COR-L47 (cell line): ENCODE measurements around the gene KNOP1.

Experiments
- DNase-seq: peaks from one replicate; lab custom pipeline; 2025; lab: John Stamatoyannopoulos, UW

KNOP1 gene

GRCh38 chr16:19707569-19708295, 10.3 kb downstream of the KNOP1 start:
- no peak for DNase-seq

DNA sequence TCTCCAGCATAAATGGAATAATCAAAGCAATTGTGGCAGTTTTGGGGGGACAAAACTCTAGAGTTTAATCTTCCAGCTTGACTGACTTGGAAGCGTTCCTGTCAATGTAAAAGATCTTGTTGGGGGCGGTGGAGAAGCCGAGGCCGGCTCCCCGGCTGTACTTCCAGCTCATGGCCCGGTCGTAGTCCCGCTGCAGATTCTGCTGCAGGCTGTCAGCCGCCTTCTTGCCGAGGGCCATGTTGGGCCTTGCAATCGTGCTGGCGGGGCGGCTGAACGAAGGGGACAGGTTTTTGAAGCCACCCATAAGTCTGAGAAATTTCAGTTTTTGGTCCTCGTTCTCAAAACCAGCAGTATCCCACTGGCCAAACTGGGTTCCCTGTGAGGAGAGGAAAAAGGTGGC, 11.2 kb downstream of the KNOP1 start:
- no peak for DNase-seq

DNA sequence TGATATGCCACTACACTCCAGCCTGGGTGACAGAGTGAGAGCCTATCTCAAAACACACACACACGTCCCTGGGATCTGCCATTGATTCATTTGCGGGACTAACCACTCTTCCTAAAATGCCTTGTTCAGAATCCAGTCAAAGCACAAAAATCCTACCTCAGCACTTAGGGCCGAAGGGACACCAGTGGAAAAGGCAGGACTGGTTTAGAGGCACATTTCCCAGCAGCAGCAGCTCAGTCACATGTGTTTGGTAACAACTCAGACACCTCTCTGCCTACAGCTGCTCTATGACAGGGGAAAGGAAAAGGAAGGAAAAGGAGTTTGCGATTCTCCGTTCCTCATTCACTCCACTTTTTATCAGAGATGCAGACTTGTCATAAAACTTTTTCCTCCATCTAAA, 12.2 kb downstream of the KNOP1 start:
- no peak for DNase-seq

DNA sequence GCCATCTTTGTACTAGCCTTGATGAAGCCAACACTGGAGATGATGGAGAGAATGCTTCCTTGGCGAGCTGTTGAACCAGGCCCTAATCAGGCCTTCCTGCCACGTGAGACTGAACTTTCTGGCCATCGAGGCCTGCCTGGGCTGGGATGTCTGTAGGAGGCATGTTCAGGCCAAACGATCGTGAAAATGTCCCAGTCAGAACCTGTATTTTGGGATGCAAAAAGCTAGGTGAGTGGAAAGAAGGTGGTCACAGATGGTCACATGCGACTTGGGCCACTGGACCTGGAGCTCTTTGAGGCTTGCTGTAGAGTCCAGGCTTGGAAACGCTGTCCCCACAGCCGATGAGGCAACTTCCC, 12.9 kb downstream of the KNOP1 start:
- no peak for DNase-seq

DNA sequence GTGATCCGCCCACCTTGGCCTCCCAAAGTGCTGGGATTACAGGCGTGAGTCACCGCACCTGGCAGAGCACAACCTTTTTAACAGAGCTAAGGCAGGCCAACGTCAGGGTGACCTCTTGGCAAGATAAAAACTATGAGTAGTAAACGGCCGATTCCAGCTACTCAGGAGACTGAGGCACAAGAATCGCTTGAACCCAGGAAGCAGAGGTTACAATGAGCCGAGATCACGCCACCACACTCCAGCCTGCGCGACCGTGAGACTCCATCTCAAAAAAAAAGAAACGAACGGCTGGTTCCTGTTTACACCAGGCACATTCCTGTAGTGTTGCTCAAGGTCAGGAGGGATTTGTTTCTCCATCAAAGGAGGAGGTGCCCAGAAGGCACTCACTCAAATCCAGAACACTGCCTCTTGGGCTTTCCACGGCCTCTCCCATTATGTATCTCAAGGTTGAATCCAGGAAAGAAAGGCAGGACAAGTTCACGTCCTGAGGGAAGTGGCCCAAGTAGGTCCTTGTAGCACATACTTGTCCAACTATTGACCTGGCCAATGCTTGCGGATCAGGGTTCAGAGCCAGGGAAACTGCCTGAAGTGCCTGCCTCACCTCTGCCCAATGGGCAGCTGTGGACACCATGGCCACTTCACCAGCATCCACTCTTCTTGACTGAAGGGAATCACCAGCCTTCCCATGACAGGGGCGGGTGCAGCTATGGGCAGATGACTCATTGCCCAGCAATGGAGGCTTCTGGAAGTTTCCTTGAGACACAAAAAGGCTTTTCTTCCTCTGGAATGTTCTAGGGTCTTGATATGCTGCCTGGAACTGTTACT, 13.5 kb downstream of the KNOP1 start:
- no peak for DNase-seq

GRCh38 chr16:19703172-19703889, 14.7 kb downstream of the KNOP1 start:
- DNase-seq: no peak

- DNase-seq: no peak
Observed at GRCh38 chr16:19701091-19701490, 16.9 kb downstream of the KNOP1 start.

GRCh38 chr16:19700319-19700781, 17.7 kb downstream of the KNOP1 start:
- peak; percentile 62 for DNase-seq

DNA sequence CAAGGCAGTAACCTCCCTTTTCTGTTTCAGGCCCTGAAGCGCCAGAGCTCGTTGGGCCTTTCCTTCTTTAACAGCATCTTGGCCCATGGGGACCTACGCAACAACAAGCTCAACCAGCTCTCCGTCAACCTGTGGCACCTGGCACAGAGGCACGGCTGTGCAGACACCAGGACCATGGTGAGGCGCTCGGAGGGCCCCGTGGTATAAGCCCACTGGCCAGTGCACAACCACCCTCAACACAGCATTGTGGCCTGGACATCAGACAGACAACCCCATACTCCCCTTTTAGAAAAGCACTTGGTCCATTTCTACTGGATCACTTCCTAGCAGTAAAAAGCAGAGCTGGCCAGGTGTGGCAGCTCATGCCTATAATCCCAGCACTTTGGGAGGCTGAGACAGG, 18.6 kb downstream of the KNOP1 start:
- DNase-seq: no peak

- no peak for DNase-seq
Observed at GRCh38 chr16:19698480-19699465, 19.3 kb downstream of the KNOP1 start.

- no peak for DNase-seq
Observed at GRCh38 chr16:19697756-19698318, 20.2 kb downstream of the KNOP1 start.

DNA sequence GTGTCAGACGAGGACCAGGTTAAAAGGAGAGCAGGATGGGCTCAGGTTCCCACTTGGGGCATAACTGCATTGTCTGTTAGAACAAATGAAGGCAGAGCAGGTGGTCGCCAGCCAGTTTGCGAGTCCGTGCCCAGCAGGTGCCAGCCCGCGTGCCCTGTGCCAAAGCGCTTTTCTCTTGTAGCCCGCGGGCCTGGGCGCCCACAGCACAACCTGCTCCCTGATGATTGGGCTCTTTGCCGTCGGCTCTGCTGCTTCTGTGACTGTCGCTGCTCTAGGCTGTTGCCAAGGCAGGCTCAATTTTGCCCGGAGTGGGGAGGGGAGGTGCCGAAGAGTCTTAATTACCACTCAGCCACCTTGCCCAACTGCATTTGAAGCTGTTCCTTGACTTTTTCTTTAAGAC, 21.1 kb downstream of the KNOP1 start:
- peak; percentile 84 for DNase-seq

GRCh38 chr16:19696328-19696727, 21.7 kb downstream of the KNOP1 start:
- peak; percentile 94 for DNase-seq

GRCh38 chr16:19694989-19695388, 23.0 kb downstream of the KNOP1 start:
- no peak for DNase-seq

DNA sequence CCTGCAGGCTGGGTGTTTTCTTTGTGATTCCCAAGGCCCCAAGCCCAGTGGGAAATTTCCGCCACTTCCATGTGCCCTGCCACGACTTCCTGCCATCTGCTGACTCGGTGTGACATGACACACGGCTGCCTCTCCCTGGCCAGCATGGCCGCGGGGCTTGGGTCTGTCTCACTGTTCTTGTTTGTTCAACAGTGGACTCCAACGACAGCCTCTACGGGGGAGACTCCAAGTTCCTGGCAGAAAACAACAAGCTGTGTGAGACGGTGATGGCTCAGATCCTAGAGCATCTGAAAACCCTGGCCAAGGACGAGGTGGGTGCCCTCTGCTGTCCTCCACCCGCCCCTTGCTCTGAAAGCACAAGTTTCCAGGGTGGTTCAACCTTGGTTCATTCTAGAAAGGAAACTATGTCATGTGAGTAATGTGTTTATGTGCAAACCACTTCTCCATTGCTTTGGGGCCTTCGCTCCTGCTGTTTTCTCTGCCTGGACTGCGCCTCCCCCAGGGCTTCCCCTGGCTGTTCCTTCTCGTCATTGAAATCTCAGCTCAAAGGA, 26.8 kb downstream of the KNOP1 start:
- no peak for DNase-seq

DNA sequence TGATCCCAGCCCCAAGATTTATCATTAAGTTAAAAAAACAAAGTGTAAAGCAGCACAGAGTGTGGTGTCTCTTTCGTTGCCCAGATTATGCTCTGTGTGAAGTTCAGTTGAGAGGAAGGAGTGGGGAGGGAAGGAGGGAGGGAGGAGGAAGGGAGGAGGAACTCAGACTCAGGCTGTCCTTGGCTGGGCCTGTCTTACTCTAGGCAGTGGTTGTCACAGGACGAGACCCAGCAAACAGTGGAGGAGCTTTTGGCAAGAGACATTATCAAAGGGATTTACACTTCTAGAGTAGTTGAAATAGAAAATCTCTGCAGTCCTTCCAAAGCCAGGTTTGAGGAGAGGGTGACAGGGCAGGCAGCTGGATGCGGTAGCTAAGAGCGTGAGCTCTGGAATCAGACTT, 27.8 kb downstream of the KNOP1 start:
- DNase-seq: no peak

GRCh38 chr16:19689342-19689741, 28.7 kb downstream of the KNOP1 start:
- no peak for DNase-seq

DNA sequence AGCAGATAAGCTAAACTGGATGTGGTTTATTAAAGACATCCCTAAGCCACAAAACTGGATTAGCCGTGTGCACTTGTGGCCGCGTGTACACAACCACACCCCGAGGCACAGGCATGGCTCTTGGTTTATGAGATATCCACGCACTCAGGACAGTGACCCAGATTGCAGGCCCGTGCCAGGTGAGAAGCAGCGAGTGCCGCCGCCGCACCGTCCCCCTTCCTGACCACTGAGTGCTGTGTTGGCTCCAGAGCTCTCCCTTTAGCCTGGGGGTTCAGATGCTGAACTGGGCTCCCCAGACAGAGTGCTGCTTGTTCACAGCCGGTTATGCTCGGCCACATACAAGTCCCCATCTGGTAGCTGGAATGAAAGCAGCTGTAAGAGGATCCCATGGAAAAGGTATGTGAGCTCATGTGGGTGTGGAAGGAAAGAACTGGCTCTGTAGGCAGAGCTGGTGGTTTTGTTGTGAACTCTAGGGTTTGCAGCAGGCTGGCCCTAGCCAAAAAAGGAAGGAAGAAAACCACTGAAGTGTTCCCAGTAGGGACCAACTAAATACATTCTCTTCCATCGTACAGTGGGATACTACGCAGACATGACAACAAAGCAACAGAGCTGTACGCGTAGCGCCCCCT, 29.5 kb downstream of the KNOP1 start:
- DNase-seq: no peak

DNA sequence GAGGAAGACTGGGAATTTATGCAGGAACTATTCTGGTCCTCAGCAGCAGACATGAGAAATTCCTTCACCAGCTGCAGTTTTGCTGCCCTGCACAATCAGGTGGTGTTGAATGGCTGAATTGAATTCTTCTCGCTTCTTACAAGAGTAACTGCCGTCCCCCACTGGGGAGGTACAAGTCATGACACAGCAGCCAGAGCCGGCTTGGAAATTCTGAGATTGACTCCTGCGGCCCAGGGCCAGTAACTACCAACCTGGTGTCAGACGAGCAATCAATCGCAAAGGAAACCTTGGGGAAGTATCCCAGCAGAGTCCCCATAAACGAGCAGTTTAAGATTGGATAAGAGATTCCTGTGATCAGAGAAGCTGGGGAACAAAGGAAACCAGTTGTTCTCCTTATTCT, 30.7 kb downstream of the KNOP1 start:
- no peak for DNase-seq

GRCh38 chr16:19685176-19685575, 32.9 kb downstream of the KNOP1 start:
- no peak for DNase-seq
